Right lobe of liver (tissue), 6 donors: ENCODE data around the gene DNAJB5. TPM values are rescaled to one million over a fixed set of nuclear protein-coding genes. Genes with fewer than 3 reads are reported as not detected.
A peak's percentile ranks its signal among the peaks of the same experiment; 100 is the strongest.

Experiments
- ATAC-seq, 4 donors: fragments of 200-7000 bp; cut with Tn5 transposase; one replicate each; pipeline ENCODE4 v1.9.1; 2020; ENCODE audit warnings: mild to moderate bottlenecking in 4 of 4, moderate library complexity in 4 of 4
- DNase-seq, 3 donors: peaks; one replicate each; pipeline ENCODE4 v3.0.0-alpha.2; 2020
- H3K27ac ChIP-seq, 3 donors: fragments of 200-600 bp; one replicate each; pipeline ENCODE4 v1.8.0; 2022
- H3K27me3 ChIP-seq, 2 donors: fragments of 200-600 bp; one replicate each; pipeline ENCODE4 v1.8.0; 2022
- H3K36me3 ChIP-seq, 4 donors: fragments of 200-600 bp; sonication (generic) in 1 of 4; one replicate each; pipeline versions ENCODE4 v1.5.1 to v1.8.0; 2017 to 2022; ENCODE audit warnings: control low read depth in 1 of 4
- H3K4me1 ChIP-seq, 4 donors: fragments of 200-600 bp; sonication (generic) in 1 of 4; one replicate each; pipeline versions ENCODE4 v1.5.1 to v1.8.0; 2017 to 2022; ENCODE audit warnings: control low read depth in 1 of 4
- H3K4me3 ChIP-seq, 3 donors: fragments of 200-600 bp; one replicate each; pipeline ENCODE4 v1.8.0; 2022
- H3K9me3 ChIP-seq, 4 donors: fragments of 200-600 bp; sonication (generic) in 1 of 4; one replicate each; pipeline versions ENCODE4 v1.5.1 to v1.8.0; 2017 to 2022; ENCODE audit warnings: control low read depth in 1 of 4
- CTCF ChIP-seq, 4 donors: fragments of 200-600 bp in 3 of 4; fragments of 450-650 bp in 1 of 4; IDR thresholded peaks; one replicate each; pipeline versions ENCODE4 v1.5.1 to v1.8.0; 2016 to 2022; ENCODE audit warnings: antibody characterized with exemption in 4 of 4, mild to moderate bottlenecking in 2 of 4
- POLR2A ChIP-seq: fragments of 450-650 bp; IDR thresholded peaks from one replicate; pipeline ENCODE4 v1.6.1; 2017; ENCODE audit warnings: antibody characterized with exemption, mild to moderate bottlenecking
- WGBS: methylation state at CpG from one replicate; pipeline ENCODE4 v1.1.6; 2018; ENCODE audit warnings: low coverage, low lambda C conversion rate; ENCODE audit not compliant: insufficient coverage; ENCODE audit errors: missing lambda C conversion rate; 5-methylcytosine and 5-hydroxymethylcytosine counted together
- intact Hi-C, 2 donors: fragments of 100-400 bp; cut with DNase I; formaldehyde crosslinking; loops; one replicate each; pipeline versions ENCODE4 v1.11.2 to v1.14.1; 2022
- total RNA-seq, 6 experiments: library from RNA; depleted of rRNA in 2 of 6; stranded (reverse); fragments of >200 nt in 2 of 6; fragmentation: NEBNext Ultra II Directional in 3 of 6; extraction: Animal tissue kit (Norgen Biotek cat#: 25700) in 3 of 6; gene quantifications; one replicate each; pipeline versions ENCODE4 v1.1.0 to v1.2.4, GENCODE V29; 2016 to 2023
- donor health status: DM: no; HTN: yes; CAD: no.
- donor health status: DM: no; HTN: no; CAD: no.
- donor health status: DM: no; HTN: no; CAD: no.
- donor health status: DM: no; HTN: yes; CAD: no.
- donor health status: DM: no; HTN: yes; CAD: no.

The DNAJB5 gene
- total RNA-seq, 6 experiments from 2014 or later: 1.1 to 3.5 (median 1.7) TPM

- peaks cover 0 to 21% (median 9%) of the 10 kb centered on the region in 4 donors for H3K4me1 ChIP-seq
- peak overlapping the region in 2 of 3 donors; percentile 25 to 43 for H3K27ac ChIP-seq
- DNase-seq (peak in 2 of 3 donors; percentile 61 to 73), ATAC-seq (peak; percentile 34 to 78 (median 49))
- H3K27me3 ChIP-seq: no peaks in the 10 kb centered on the region
- TF ChIP-seq POLR2A (no peak), CTCF (IDR thresholded peaks at IDR 0.05) (no peak)
- no peak overlapping the region for H3K4me3 ChIP-seq
- no peaks in the 10 kb centered on the region for H3K9me3 ChIP-seq
- intact Hi-C loops: no loop called here
- 31% methylated on average over 8 of the region's 10 CpGs for WGBS
- H3K36me3 ChIP-seq: no peaks in the 10 kb centered on the region
Measured at GRCh38 chr9:34996905-34997279, 7.3 kb downstream of the DNAJB5 start.

GRCh38 chr9:34997379-34997781, 7.8 kb downstream of the DNAJB5 start:
- peak overlapping the region in 2 of 3 donors; percentile 25 to 43 for H3K27ac ChIP-seq
- intact Hi-C loops: no loop called here
- DNase-seq (peak in 1 of 3 donors; percentile 46), ATAC-seq (peak; percentile 1 to 60 (median 44))
- peaks cover 0 to 21% (median 9%) of the 10 kb centered on the region in 4 donors for H3K4me1 ChIP-seq
- TF ChIP-seq POLR2A (no peak), CTCF (IDR thresholded peaks at IDR 0.05) (no peak)
- no peak overlapping the region for H3K4me3 ChIP-seq
- no peaks in the 10 kb centered on the region for H3K9me3 ChIP-seq
- H3K36me3 ChIP-seq: no peaks in the 10 kb centered on the region
- no peaks in the 10 kb centered on the region for H3K27me3 ChIP-seq

- H3K4me3 ChIP-seq: no peak overlapping the region
- H3K4me1 ChIP-seq: peaks cover 0 to 21% (median 9%) of the 10 kb centered on the region in 4 donors
- intact Hi-C loops: no loop called here
- H3K9me3 ChIP-seq: no peaks in the 10 kb centered on the region
- H3K27me3 ChIP-seq: no peaks in the 10 kb centered on the region
- TF ChIP-seq POLR2A: no peak
- TF ChIP-seq CTCF (IDR thresholded peaks at IDR 0.05): no peak
- ATAC-seq (no peak), DNase-seq (no peak)
- no peaks in the 10 kb centered on the region for H3K36me3 ChIP-seq
- peak overlapping the region in 1 of 3 donors; percentile 43 for H3K27ac ChIP-seq
- 81% methylated on average over 2 of the region's 3 CpGs for WGBS
Measured at GRCh38 chr9:34998266-34998665, 8.7 kb downstream of the DNAJB5 start.

- TF ChIP-seq CTCF (IDR thresholded peaks at IDR 0.05): no peak
- no peak for TF ChIP-seq POLR2A
Measured at GRCh38 chr9:34999576-34999975, 10.0 kb downstream of the DNAJB5 start.

More at GRCh38 chr9:34999576-34999975, 10.0 kb downstream of the DNAJB5 start:
- no CpG with 5 or more reads among the region's 2 CpGs for WGBS
- Histone ChIP-seq H3K27me3 (no peaks in the 10 kb centered on the region), H3K36me3 (no peaks in the 10 kb centered on the region), H3K4me3 (no peak overlapping the region), H3K27ac (no peak overlapping the region), H3K9me3 (no peaks in the 10 kb centered on the region), H3K4me1 (peaks cover 0 to 21% (median 9%) of the 10 kb centered on the region in 4 donors)
- intact Hi-C loops: no loop called here
- ATAC-seq (no peak), DNase-seq (no peak)
